ENCODE measurements around the gene ACKR2.
A peak's percentile ranks its signal among the peaks of the same experiment; 100 is the strongest.

ACKR2 gene

DNA sequence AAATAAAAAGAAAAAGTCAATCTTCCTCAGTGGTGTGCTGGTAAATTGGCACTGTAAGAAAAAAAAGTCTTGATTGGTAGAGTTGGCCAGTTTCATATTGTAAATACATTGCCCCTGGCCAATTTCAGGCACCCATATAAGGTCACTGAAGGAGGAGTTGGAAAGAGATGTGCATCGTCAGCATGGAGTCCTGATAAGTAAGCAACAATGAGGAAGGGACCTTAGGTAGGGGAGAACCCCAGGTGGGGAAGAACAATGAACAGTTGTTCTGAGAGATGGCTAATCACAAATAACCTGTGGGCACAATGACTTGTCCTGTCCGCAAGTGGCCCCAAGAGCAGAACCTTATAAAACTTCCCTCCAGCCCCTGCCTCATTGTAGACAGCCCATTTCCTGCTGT lies 75.1 kb downstream of the ACKR2 start:
- no peak for DNase-seq (ENCODE audit: low read depth in 4 of 4, low spot score in 1 of 4)

DNA sequence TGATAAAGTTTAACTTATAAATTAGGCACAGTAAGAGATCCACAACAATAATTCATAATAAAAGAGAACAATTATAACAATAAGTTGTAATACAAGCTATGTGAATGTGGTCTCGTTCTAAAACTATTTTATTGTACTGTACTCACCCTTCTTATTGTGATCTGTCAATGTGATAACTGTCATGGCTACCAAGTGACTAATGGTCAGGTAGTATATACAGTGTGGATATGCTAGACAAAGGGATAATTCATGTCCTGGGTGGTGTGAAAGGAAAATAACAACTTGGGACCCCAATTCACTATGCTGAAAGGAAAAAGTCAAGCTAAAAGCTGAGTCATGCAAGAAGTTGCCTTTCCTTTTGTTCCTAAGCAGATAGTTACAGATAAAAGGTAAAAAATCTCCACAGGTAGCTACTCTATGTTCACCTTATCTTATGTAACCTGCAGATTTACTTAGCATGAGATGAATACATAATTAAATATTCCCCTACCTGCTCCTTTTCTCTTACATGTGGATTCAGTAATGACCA lies 77.1 kb downstream of the ACKR2 start:
- no peak for DNase-seq (ENCODE audit: low read depth in 4 of 4, low spot score in 1 of 4)

- DNase-seq (ENCODE audit: low read depth in 4 of 4, low spot score in 1 of 4): no peak
These were observed 77.8 kb downstream of the ACKR2 start for GRCh38 chr3:42887084-42887483.

- DNase-seq (ENCODE audit: low read depth in 4 of 4, low spot score in 1 of 4): no peak
These were observed 81.8 kb downstream of the ACKR2 start for GRCh38 chr3:42891042-42891441.

DNA sequence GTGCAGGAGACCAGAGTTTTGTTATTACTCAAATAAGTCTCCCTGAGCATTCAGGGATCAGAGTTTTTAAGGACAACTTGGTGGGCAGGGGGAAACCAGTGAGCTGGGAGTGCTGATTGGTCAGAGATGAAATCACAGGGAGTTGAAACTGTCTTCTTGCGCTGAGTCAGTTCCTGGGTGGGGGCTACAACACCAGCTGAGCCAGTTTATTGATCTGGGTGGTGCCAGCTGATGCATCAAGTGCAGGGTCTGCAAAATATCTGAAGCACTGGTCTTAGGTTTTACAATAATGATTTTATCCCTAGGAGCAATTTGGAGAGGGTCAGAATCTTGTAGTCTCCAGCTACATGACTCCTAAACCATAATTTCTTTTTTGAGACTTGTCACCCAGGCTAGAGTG lies 82.9 kb downstream of the ACKR2 start:
- no peak for DNase-seq (ENCODE audit: low read depth in 4 of 4, low spot score in 1 of 4)

DNA sequence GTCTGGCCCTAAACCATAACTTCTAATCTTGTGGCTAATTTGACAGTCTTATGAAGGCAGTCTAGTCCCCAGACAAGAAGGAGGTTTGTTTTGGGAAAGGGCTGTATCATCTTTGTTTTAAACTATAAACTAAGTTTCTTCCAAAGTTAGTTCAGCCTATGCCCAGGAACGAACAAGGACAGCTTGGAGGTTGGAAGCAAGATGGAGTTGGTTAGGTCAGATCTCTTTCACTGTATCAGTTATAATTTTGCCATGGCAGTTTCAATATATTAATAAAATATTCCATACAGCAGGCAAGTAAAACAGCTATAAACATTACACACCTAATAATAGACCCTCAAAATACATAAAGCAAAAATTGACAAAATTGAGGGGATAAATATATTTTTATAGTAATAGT lies 83.6 kb downstream of the ACKR2 start:
- DNase-seq (ENCODE audit: low read depth in 4 of 4, low spot score in 1 of 4): no peak

- no peak for DNase-seq (ENCODE audit: low read depth in 4 of 4, low spot score in 1 of 4)
These were observed 85.7 kb downstream of the ACKR2 start for GRCh38 chr3:42894698-42895579.

DNA sequence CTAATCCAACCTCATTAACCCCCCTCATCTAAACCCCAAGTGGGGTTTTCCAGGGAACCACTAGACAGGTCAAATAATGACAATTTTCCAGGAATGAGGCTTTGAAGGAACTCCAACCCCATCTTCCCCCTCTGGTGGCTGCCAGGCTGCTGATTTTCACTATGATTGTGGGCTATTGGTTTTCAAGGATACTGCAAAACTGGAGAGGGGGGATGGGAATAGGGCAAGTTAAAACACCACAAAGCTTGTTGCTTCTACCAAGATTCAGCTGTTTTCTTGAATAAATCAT lies 86.3 kb downstream of the ACKR2 start:
- no peak for DNase-seq (ENCODE audit: low read depth in 4 of 4, low spot score in 1 of 4)

DNA sequence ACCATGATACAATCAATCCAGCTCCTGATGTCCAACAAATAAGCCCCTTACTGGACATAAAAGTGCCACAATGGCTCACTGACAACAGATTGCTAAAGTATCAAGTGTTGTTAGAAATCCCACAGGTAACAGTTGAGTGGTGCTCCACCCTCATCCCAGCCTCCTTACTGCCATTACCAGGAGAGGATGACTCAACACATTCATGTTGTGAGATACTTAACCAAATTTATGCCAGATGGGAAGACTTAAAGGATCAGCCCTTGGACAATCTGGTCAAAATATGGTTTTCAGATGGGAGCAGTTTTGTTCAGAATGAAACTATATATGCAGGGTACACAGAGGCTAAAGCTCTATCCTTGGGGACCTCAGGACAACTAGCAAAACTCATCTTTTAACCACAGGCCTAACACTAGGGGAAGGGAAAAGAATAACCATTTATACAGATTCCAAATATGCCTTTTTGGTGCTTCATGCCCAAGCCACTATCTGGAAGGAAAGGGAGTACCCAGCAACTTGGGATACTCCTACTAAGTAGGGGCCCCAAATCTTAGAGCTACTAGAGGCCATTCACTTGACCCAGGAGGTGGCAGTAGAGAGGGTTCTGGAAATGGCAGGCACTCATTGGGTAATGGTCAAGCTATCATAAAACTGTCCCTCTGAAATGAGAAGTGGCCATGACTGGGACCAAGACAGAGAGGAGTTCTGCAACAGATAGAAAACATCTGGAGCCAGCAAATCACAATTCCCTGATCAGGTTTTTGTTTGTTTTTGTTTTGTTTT lies 89.8 kb downstream of the ACKR2 start:
- no peak for DNase-seq (ENCODE audit: low read depth in 4 of 4, low spot score in 1 of 4)

DNA sequence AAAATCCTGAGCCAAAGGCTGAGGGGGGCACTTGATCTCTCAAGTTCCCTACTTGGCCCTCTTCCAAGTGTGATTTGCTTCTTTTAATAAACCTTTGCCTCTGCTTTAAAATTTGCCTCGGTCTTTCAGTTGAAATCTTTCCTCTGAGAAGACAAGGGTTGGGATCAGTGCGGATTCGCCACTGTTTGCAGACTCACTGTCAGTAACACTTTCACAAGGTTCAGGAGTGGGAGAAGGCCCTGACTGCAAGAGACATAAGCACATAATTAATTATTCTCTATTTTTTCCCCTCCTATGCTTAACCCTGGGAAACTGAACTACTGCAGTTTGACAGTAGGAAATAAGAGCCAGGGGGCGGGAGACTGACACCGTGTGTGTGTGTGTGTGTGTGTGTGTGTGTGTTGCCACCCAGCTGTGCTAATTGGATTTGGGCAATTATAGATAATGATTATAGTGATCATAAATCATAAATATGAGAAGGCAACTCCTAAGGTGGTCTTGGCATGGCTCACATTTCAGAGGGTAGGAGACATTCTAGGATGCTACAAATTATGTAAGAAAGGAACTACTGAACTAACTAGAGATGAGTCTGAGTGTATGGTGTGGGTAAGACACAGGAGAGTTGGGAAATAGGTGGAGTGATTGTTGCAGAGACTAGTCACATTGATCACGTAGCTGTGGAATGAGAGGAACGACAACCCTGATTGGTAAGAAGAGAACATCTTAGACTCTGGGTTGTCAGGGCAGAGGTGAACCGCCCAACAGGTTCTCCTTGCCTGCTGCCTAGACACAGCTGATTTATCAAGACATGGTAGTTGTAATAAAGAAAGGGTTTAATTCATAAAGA lies 91.2 kb downstream of the ACKR2 start:
- no peak for DNase-seq (ENCODE audit: low read depth in 4 of 4, low spot score in 1 of 4)

DNA sequence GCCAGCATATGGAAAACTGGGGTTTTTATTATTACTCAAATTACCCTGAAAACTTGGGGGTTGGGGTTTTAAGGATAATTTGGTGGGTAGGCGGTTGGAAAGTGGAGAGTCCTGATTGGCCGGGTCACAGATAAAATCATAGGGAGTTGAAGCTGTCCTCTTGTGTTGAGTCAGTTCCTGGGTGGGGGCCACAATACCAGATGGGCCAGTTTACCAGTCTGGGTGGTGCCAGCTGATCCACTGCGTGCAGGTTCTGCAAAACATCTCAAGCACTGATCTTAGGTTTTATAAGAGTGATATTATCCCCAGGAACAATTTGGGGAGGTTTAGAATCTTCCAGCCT lies 91.8 kb downstream of the ACKR2 start:
- DNase-seq (ENCODE audit: low read depth in 4 of 4, low spot score in 1 of 4): no peak

DNA sequence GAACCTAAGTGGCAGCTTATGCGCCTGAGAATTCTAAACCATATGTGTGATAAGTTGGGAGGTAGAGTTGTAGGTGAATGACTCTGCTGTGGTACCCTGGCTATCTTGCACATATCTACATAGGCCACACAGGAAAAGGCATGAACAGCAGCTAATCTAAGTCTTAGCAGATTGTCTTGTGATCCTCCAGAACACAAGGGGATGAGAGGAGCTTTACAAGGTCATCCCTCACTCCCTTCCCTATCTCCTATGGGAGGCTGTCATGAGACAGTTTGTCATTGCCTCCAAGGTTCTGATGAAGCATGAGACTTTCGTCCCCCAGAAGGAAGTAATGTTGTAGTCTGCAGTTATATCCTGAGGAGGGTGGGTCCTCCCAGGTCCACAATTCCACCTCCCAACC lies 93.0 kb downstream of the ACKR2 start:
- DNase-seq (ENCODE audit: low read depth in 4 of 4, low spot score in 1 of 4): no peak

DNA sequence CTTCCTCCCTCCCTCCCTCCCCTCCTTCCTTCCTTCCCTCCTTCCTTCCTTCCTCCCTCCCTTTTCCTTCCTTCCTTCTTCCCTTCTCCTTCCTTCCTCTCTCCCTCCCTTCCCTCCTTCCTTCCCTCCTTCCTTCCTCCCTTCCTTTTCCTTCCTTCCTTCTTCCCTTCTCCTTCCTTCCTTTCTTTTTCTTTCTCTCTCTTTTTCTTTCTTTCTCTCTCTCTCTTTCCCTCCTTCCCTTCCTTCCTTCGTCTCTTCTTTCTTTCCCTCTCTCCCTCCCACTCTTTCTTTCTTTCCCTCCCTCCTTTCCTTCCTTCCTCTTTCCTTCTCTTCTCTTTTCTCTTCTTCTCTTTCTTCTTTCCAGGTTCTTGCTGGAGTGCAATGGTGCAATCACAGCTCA lies 94.8 kb downstream of the ACKR2 start:
- DNase-seq (ENCODE audit: low read depth in 4 of 4, low spot score in 1 of 4): no peak

- no peak for DNase-seq (ENCODE audit: low read depth in 4 of 4, low spot score in 1 of 4)
These were observed 96.5 kb downstream of the ACKR2 start for GRCh38 chr3:42905740-42906069.

GRCh38 chr3:42906070-42906847 lies 97.0 kb downstream of the ACKR2 start, which contains the start of gene ZNF662:
Gene ZNF662, plus strand, starts transcription at chr3:42906142. Its CDS starts 1,973 bp downstream, at chr3:42908115.
- peak in 2 of 4 experiments; percentile 9 to 19 for DNase-seq (ENCODE audit: low read depth in 4 of 4, low spot score in 1 of 4)

DNA sequence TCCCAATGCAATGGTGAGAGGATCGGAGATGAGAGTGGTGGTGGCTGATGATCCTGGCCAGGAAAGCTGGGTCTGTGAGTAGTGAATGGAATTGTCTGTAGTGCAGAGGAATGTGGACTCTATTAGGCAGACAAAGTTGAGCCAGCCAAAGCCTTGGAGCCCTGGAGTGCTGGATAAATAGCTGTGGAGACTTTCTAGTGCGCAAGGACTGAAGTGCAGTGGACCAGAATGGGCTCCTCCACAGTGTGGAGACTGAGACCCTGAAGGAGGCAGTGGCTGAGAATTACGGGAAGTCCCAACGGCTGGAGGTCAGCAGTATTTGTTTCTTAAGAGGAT lies 97.6 kb downstream of the ACKR2 start:
- DNase-seq (ENCODE audit: low read depth in 4 of 4, low spot score in 1 of 4): no peak

DNA sequence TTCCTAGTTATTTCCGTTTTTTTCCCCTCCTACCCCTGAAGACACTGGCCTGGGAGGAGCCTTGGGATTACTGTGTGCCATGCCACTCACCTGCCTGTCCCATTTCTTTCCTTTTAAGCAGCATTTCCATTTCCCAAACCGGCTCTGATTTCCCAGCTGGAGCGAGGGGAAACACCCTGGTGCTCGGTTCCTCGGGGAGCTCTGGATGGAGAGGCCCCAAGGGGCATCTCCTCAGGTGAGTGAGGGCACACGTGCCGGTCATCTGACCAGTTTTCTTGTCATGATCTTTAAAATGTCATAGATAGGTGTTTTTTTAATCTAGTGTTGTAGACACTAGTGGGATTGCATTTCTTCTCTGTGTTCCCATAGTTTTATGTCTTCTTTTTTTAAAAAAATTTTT lies 99.4 kb downstream of the ACKR2 start:
- DNase-seq (ENCODE audit: low read depth in 4 of 4, low spot score in 1 of 4): no peak

GRCh38 chr3:42911551-42911950 lies 102.3 kb downstream of the ACKR2 start:
- no peak for DNase-seq (ENCODE audit: low read depth in 4 of 4, low spot score in 1 of 4)

GRCh38 chr3:42914771-42915515 lies 105.7 kb downstream of the ACKR2 start:
- DNase-seq (ENCODE audit: low read depth in 4 of 4, low spot score in 1 of 4): no peak
